Measurements from ENCODE around the gene ZNF839. TPM values are rescaled to one million over a fixed set of nuclear protein-coding genes. Genes with fewer than 3 reads are reported as not detected.

ZNF839 gene
- polyA plus RNA-seq, 1 experiment: 7.1 TPM

- peak; percentile 89 for TF ChIP-seq CTCF (IDR thresholded peaks at IDR 0.05; ENCODE audit: low read depth, low read length)
- DNase-seq (ENCODE audit: low read depth, low spot score): peak; percentile 74
These were observed 2.6 kb upstream of the ZNF839 start for GRCh38 chr14:102316743-102317563.

GRCh38 chr14:102317564-102318248, 1.8 kb upstream of the ZNF839 start:
- TF ChIP-seq CTCF (IDR thresholded peaks at IDR 0.05; ENCODE audit: low read depth, low read length): no peak
- no peaks in the 10 kb centered on the region; the same call in 1 of the 2 replicates for H3K9me3 ChIP-seq (ENCODE audit: control insufficient read depth, insufficient read depth, low read length)
- ChIA-PET POLR2A (interaction anchor here (0.5 to 0.7 kb wide), 3 partner anchors 11 to 198 kb away, joined by 3 to 4 read pairs (median 3); no protein-coding TSS in a partner anchor), CTCF (interaction anchor here (0.5 to 2.0 kb wide), 6 partner anchors 17 to 357 kb away, joined by 3 to 6 read pairs (median 4); no protein-coding TSS in a partner anchor)
- H3K27me3 ChIP-seq (ENCODE audit: control insufficient read depth, insufficient read depth, low read length): no peaks in the 10 kb centered on the region
- H3K4me3 ChIP-seq (ENCODE audit: low read depth, low read length): peak overlapping the region; percentile 68
- no peak overlapping the region for H3K27ac ChIP-seq (ENCODE audit: low read depth, low read length)
- no peak for DNase-seq (ENCODE audit: low read depth, low spot score)

More at GRCh38 chr14:102316743-102317563, 2.6 kb upstream of the ZNF839 start:
- no peaks in the 10 kb centered on the region for H3K27me3 ChIP-seq (ENCODE audit: control insufficient read depth, insufficient read depth, low read length)
- CTCF ChIA-PET: interaction anchor here (0.5 to 2.0 kb wide), 13 partner anchors 17 to 586 kb away, joined by 3 to 9 read pairs (median 4); no protein-coding TSS in a partner anchor
- POLR2A ChIA-PET: interaction anchor here (0.5 to 0.9 kb wide), 11 partner anchors 10 to 1312 kb away, joined by 3 to 7 read pairs (median 4); partner anchors contain the start of gene KLC1
- peak overlapping the region; percentile 80 for H3K27ac ChIP-seq (ENCODE audit: low read depth, low read length)
- no peaks in the 10 kb centered on the region; the same call in 1 of the 2 replicates for H3K9me3 ChIP-seq (ENCODE audit: control insufficient read depth, insufficient read depth, low read length)
- peak overlapping the region; percentile 68 for H3K4me3 ChIP-seq (ENCODE audit: low read depth, low read length)

GRCh38 chr14:102318781-102319276, 717 bp upstream of the ZNF839 start:
- H3K9me3 ChIP-seq (ENCODE audit: control insufficient read depth, insufficient read depth, low read length): no peaks in the 10 kb centered on the region; the same call in 1 of the 2 replicates
- H3K4me3 ChIP-seq (ENCODE audit: low read depth, low read length): peak overlapping the region; percentile 79
- CTCF ChIA-PET: interaction anchor here (1.2 kb wide), 1 partner anchor 357 kb away, joined by 4 read pairs; no protein-coding TSS in a partner anchor
- POLR2A ChIA-PET: no interaction called here
- no peaks in the 10 kb centered on the region for H3K27me3 ChIP-seq (ENCODE audit: control insufficient read depth, insufficient read depth, low read length)
- no peak for TF ChIP-seq CTCF (IDR thresholded peaks at IDR 0.05; ENCODE audit: low read depth, low read length)
- no peak for DNase-seq (ENCODE audit: low read depth, low spot score)
- H3K27ac ChIP-seq (ENCODE audit: low read depth, low read length): no peak overlapping the region

- DNase-seq (ENCODE audit: low read depth, low spot score): no peak
- no peaks in the 10 kb centered on the region for H3K27me3 ChIP-seq (ENCODE audit: control insufficient read depth, insufficient read depth, low read length)
- ChIA-PET POLR2A (interaction anchor here (0.5 to 1.4 kb wide), 2 partner anchors 13 to 42 kb away, joined by 4 to 9 read pairs; partner anchors contain the start of genes CINP and TECPR2), CTCF (interaction anchor here (1.0 to 1.1 kb wide), 2 partner anchors 84 to 359 kb away, joined by 3 read pairs; no protein-coding TSS in a partner anchor)
- no peak for TF ChIP-seq CTCF (IDR thresholded peaks at IDR 0.05; ENCODE audit: low read depth, low read length)
- H3K4me3 ChIP-seq (ENCODE audit: low read depth, low read length): peak overlapping the region; percentile 79
- H3K27ac ChIP-seq (ENCODE audit: low read depth, low read length): peak overlapping the region; percentile 73
- no peaks in the 10 kb centered on the region; the same call in 1 of the 2 replicates for H3K9me3 ChIP-seq (ENCODE audit: control insufficient read depth, insufficient read depth, low read length)
These were observed 601 bp downstream of the ZNF839 start for GRCh38 chr14:102320033-102320660.

Measured in AG04450 (cell line).